Skeletal muscle tissue (tissue), 4 donors: ENCODE results near the gene MFSD6. TPM values are rescaled to one million over a fixed set of nuclear protein-coding genes. Genes with fewer than 3 reads are reported as not detected.
"Not testable (repeated sequence)": the region's sequence is repeated elsewhere in the genome, so short reads cannot be mapped to it uniquely, and the experiment has no call there.

Experiments
- H3K27ac ChIP-seq: one replicate; pipeline ENCODE4 v1.7.0; 2013; ENCODE audit warnings: mild to moderate bottlenecking, low read depth, low read length, inconsistent platforms
- H3K27me3 ChIP-seq, 3 donors: one replicate each; pipeline ENCODE4 v1.7.0; 2013; ENCODE audit warnings: low read length in 3 of 3; ENCODE audit not compliant: control insufficient read depth in 3 of 3, insufficient read depth in 3 of 3
- H3K36me3 ChIP-seq, 3 donors: one replicate each; pipeline ENCODE4 v1.7.0; 2013; ENCODE audit warnings: low read length in 3 of 3; ENCODE audit not compliant: control insufficient read depth in 3 of 3, insufficient read depth in 3 of 3
- H3K4me1 ChIP-seq, 3 donors: one replicate each; pipeline ENCODE4 v1.7.0; 2013; ENCODE audit warnings: low read length in 3 of 3, mild to moderate bottlenecking in 3 of 3; ENCODE audit not compliant: control insufficient read depth in 3 of 3, insufficient read depth in 3 of 3
- H3K4me3 ChIP-seq, 3 donors: one replicate each; pipeline ENCODE4 v1.7.0; 2013; ENCODE audit warnings: low read length in 3 of 3
- H3K9ac ChIP-seq, 3 donors: one replicate each; pipeline ENCODE4 v1.7.0; 2013; ENCODE audit warnings: low read length in 3 of 3, mild to moderate bottlenecking in 3 of 3, moderate library complexity in 2 of 3, low read depth in 1 of 3
- H3K9me3 ChIP-seq, 3 donors: one replicate each; pipeline ENCODE4 v1.7.0; 2013; ENCODE audit warnings: low read length in 3 of 3; ENCODE audit not compliant: control insufficient read depth in 3 of 3
- total RNA-seq: library from RNA; depleted of rRNA; stranded (reverse); fragments of >200 nt; gene quantifications from one replicate; pipeline ENCODE4 v1.2.3, GENCODE V29; 2014
- donor health status: Osteomylitis.

Gene MFSD6
- total RNA-seq, 1 donor from 2014 or later, result 8.4 TPM

DNA sequence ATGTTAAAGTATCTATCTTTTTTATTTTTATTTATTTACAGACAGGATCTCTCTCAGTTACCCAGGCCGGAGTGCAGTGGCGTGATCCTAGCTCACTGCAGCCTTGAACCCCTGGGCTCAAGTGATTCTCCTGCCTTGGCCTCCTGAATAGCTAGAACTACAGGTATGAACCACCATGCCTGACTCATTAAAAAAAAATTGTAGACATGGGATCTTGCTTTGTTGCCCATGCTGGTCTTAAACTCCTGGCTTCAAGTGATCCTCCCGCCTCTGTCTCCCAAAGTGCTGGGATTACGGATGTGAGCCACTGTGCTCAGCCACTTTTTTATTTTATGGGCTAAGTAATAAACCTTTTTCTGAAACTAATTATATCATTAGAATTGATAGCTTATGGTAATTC, 7.1 kb downstream of the MFSD6 start:
- Histone ChIP-seq H3K4me1 (no peaks in the 10 kb centered on the region), H3K9ac (no peak overlapping the region), H3K36me3 (no peaks in the 10 kb centered on the region), H3K27me3 (no peaks in the 10 kb centered on the region), H3K27ac (no peak overlapping the region), H3K9me3 (no peaks in the 10 kb centered on the region), H3K4me3 (no peak overlapping the region)

DNA sequence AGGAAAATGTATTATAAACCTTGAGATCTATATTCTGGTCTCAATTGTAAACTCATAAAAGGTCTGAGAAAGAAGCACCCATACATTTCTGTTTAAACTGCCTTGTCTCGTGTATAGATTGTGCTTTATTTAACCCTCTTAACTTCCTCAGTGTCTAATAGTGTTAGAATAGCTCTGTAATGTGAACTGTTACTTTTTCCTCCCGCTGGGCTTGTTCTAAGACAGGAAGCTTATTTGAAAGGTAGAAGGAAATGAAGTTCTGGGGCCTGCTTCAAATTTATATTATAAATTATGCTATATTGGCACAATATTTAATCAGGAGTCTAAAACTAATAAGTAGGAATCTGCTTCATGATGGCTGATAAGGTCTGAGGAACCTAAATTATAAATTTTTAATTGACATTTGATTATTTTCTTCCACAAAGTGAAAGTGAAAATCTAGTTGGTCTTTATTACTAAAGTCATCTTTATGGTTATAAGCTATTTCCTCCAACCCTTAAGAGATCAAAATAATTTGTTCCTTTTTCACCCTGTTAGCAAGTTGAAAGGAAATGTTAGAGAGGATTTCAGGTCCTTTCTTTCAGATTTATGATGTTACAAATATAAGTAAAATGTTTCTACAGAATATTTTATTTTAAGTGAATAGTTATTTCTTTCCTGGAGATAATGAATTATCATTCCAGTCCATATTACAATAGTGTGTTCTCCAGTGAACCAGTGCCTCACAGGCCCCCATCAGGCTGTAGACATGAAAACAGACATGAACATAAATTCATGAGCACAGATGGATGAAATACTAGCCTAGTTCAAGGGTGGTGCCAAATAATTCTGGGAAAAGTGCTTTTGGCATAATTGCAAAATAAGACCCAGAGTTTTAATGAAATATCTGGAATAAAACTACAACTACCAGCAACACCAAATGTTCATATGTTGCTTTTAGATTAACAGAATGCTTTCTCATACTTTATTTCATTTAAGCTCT, 7.9 kb downstream of the MFSD6 start:
- no peak overlapping the region for H3K4me3 ChIP-seq
- no peaks in the 10 kb centered on the region for H3K4me1 ChIP-seq
- no peak overlapping the region for H3K27ac ChIP-seq
- no peaks in the 10 kb centered on the region for H3K9me3 ChIP-seq
- H3K36me3 ChIP-seq, result no peaks in the 10 kb centered on the region
- H3K9ac ChIP-seq, result no peak overlapping the region
- no peaks in the 10 kb centered on the region for H3K27me3 ChIP-seq

DNA sequence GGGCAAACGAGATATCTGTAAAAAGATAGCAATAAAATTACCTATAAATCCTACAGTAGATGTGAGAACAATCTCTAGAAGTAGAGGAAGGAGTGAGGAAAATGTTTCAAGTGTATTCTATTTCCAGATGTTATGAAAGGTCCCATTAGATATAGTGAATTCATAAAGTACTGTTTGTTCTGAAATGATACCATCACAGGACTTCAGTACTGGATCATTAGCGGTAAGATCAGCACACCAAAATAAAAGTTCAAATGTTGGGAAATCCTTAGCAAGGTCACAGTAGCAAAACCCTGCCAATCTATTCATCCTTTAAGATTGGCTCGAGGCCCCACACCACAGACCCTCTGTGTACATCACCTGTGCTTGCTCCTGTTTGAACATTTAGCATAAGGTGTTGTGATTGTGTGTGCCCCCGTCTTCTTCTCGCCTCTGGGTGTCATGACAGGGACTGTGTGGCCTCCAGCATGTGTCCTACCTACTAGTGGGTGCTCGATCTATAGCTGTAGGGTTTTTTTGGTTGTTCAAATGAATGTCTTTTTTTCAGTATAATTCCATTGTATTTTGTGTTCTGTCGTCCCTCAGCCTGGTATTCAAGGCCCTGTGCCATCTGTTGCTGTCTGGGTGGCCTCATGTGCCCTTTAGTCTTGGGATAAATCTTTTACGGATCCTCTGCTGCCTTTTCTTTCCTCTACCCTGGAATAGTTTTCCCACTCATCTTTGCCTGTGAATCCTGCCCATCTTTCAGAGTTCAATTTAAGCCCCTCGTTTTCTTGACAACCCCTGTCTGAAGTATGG, 9.1 kb downstream of the MFSD6 start:
- Histone ChIP-seq H3K9me3 (no peaks in the 10 kb centered on the region), H3K27ac (no peak overlapping the region), H3K4me3 (no peak overlapping the region), H3K27me3 (no peaks in the 10 kb centered on the region), H3K4me1 (no peaks in the 10 kb centered on the region), H3K36me3 (no peaks in the 10 kb centered on the region), H3K9ac (no peak overlapping the region)

DNA sequence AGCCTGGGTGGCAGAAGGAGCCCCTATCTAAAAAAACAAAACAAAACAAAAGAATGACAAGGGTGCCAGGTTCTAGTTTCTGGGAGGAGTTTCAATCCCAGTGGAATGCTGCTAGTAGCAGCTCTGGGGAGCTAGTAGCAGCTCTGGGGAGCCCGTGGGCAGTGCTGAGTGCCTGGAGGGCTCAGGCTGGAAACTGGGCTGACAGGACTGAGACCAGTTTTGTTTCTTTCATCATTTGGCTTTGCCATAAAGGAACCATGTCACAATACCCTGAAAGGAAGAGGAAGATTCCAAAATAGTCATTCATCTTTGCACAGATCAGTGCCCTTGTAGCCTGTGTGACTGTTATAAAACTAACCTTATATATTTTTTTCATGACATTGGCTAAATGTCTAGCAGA, 10.6 kb downstream of the MFSD6 start:
- no peaks in the 10 kb centered on the region for H3K36me3 ChIP-seq
- H3K27ac ChIP-seq, result no peak overlapping the region
- H3K9me3 ChIP-seq, result no peaks in the 10 kb centered on the region
- no peak overlapping the region for H3K4me3 ChIP-seq
- H3K27me3 ChIP-seq, result no peaks in the 10 kb centered on the region
- no peak overlapping the region for H3K9ac ChIP-seq
- no peaks in the 10 kb centered on the region for H3K4me1 ChIP-seq

DNA sequence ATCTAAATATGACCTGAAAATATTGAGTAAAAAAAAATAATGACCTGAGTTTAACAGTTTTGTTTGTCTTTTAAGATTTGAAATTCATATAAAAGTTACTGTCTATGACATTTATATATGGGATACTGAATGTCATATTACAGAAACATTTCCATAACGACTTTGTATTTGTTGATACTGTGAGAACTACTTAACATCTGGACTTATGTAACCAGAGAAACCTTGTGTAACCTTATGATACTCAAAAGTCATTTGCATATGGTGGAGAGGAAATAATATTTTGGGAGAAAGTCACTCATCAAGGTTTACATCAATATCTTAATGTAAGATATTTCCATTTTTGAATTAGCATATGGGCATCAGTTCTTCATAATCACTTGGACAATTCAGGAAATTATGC, 12.6 kb downstream of the MFSD6 start:
- Histone ChIP-seq H3K4me1 (no peaks in the 10 kb centered on the region), H3K36me3 (no peaks in the 10 kb centered on the region), H3K4me3 (no peak overlapping the region), H3K9me3 (no peaks in the 10 kb centered on the region), H3K9ac (no peak overlapping the region), H3K27me3 (no peaks in the 10 kb centered on the region), H3K27ac (no peak overlapping the region)

DNA sequence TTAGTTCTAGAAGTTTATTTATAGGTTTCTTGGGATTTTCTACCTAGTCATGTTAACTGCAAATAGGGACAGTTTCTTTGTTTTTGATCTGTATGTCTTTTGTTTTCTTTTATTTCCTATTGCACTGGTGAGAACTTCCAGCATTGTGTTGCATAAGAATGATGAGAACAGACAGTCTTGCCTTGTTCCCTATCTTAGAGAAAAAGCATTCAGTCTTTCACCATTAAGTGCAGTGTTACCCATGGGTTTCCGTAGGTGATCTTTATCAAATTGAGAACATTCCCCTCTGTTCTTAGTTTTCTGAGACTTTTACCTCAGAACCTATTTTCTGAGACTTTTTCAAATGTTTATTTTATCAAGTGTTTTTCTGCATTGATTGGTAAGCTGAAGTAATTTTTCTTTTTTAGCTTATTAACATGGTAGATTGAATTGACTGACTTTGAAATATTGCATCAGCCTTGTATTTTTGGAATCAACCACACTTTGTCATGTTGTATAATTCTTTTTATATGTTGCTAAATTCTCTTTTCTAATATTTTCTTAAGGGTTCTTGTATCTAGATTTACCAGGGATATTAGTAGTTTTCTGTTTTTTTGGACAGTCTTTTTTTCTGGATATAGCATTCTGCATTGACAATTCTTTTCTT, 17.2 kb downstream of the MFSD6 start:
- Histone ChIP-seq H3K4me1 (no peaks in the 10 kb centered on the region), H3K27me3 (no peaks in the 10 kb centered on the region), H3K9ac (no peak overlapping the region), H3K27ac (no peak overlapping the region), H3K9me3 (no peaks in the 10 kb centered on the region), H3K36me3 (peaks cover 0 to 2% (median 0%) of the 10 kb centered on the region in 3 donors), H3K4me3 (no peak overlapping the region)

DNA sequence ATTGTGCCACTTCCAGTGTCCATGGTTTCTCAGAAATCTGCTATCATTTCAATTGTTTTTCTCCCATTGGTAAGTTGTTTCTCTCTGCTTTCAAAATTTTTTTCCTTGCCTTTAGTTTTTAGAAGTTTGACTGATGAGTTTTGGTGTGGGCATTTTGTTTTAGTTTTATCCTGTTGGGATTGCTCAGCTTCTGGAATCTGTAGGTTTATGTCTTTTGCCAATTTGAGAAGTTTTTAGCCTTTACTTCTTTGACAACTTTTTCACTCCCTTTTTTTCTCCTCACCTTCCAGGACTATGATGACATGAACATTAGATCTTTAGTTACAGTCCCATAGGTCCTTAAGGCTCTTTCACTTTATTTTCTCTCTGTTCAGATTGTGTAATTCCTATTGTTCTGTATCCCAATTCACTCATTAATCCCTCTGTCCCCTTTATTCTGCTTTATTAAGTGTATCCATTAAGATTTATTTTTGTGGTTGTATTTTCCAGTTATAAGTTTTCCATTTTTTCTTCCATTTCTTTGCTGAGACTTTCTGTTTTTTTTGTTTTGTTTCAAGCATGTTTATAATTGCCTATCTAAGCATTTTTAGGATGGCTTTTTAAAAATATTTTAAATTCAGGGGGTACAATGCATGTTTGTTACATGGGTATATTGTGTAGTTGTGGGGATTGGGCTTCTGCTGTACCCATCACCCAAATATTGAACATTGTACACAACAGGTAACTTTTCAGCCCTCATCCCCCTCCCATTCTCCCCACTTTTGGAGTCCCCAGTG, 17.9 kb downstream of the MFSD6 start:
- Histone ChIP-seq H3K27ac (no peak overlapping the region), H3K4me3 (no peak overlapping the region), H3K4me1 (no peaks in the 10 kb centered on the region), H3K9me3 (no peaks in the 10 kb centered on the region), H3K36me3 (peaks cover 0 to 2% (median 0%) of the 10 kb centered on the region in 3 donors), H3K9ac (no peak overlapping the region), H3K27me3 (no peaks in the 10 kb centered on the region)

DNA sequence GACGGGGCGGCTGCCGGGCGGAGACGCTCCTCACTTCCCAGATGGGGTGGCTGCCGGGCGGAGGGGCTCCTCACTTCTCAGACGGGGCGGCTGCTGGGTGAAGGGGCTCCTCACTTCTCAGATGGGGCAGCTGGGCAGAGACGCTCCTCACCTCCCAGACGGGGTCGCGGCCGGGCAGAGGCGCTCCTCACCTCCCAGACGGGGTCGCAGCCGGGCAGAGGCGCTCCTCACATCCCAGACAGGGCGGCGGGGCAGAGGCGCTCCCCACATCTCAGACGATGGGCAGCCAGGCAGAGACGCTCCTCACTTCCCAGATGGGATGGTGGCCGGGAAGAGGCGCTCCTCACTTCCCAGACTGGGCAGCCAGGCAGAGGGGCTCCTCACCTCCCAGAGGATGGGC, 22.7 kb downstream of the MFSD6 start:
- H3K36me3 ChIP-seq, H3K27ac ChIP-seq, H3K4me1 ChIP-seq, H3K4me3 ChIP-seq, H3K27me3 ChIP-seq, H3K9ac ChIP-seq, H3K9me3 ChIP-seq: not testable (repeated sequence)

DNA sequence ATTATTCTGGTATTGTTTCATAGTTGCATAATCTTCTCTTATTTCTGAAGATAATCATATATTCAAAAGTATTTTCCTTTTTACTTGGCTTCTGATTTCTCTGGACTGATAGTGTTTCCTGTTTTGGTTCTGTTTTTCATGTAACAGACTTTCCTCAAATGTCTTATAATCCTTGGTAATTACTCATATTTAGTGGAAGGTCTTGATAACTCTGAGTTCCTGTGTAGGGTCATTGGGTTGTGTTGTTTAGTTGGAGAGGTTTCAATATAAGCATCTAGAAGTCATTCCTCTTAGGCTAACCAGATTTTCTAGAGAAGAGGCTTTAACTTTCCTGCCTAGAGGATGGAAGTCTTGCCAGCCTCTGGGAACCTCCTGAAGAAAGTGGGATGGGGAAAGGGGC, 23.8 kb downstream of the MFSD6 start:
- no peak overlapping the region for H3K4me3 ChIP-seq
- H3K27ac ChIP-seq, result no peak overlapping the region
- no peak overlapping the region for H3K9ac ChIP-seq
- H3K27me3 ChIP-seq, result no peaks in the 10 kb centered on the region
- H3K4me1 ChIP-seq, result no peaks in the 10 kb centered on the region
- peaks cover 0 to 6% (median 0%) of the 10 kb centered on the region in 3 donors for H3K36me3 ChIP-seq
- no peaks in the 10 kb centered on the region for H3K9me3 ChIP-seq
